Tibial nerve (tissue), 3 donors: ENCODE results near the gene PSMD14.

Source experiments
- POLR2A ChIP-seq, 2 donors: fragments of 450-650 bp; IDR thresholded peaks; one replicate each; pipeline ENCODE4 v1.6.1; 2017; ENCODE audit warnings: antibody characterized with exemption in 2 of 2, mild to moderate bottlenecking in 2 of 2, moderate library complexity in 2 of 2
- TF ChIP-seq, protein P1 (sequence below), 5 experiments: fragments of 200-600 bp in 3 of 5; fragments of 450-650 bp in 2 of 5; sonication (generic) in 3 of 5; IDR thresholded peaks; one replicate each; pipeline ENCODE4 v1.5.1; 2016 to 2019; ENCODE audit warnings: antibody characterized with exemption in 5 of 5, mild to moderate bottlenecking in 3 of 5, moderate library complexity in 2 of 5

DNA sequence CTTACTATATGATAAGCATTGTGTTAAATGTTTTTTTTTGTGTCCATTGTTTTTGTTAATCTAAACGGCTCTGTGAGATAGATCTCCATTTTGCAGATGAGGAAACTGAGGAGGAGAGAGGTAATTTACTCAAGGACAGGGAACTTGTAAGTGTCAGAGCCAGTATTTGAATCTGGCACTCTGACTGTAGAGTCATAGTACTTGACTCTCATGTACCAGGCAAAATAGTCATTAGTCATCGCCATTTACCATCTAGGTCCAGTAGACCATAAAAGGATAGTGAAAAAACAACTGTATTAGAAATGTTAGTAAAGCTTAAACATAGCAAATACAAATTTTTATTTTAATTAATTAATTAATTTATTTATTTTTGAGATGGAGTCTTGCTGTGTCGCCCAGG lies 4.8 kb downstream of the PSMD14 start:
- TF ChIP-seq, protein P1, sequence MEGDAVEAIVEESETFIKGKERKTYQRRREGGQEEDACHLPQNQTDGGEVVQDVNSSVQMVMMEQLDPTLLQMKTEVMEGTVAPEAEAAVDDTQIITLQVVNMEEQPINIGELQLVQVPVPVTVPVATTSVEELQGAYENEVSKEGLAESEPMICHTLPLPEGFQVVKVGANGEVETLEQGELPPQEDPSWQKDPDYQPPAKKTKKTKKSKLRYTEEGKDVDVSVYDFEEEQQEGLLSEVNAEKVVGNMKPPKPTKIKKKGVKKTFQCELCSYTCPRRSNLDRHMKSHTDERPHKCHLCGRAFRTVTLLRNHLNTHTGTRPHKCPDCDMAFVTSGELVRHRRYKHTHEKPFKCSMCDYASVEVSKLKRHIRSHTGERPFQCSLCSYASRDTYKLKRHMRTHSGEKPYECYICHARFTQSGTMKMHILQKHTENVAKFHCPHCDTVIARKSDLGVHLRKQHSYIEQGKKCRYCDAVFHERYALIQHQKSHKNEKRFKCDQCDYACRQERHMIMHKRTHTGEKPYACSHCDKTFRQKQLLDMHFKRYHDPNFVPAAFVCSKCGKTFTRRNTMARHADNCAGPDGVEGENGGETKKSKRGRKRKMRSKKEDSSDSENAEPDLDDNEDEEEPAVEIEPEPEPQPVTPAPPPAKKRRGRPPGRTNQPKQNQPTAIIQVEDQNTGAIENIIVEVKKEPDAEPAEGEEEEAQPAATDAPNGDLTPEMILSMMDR (IDR thresholded peaks at IDR 0.05), result no peak
- no peak for TF ChIP-seq POLR2A (IDR thresholded peaks at IDR 0.05)
